ENCODE data around the gene SLC25A31. TPM values are rescaled to one million over a fixed set of nuclear protein-coding genes. Genes with fewer than 3 reads are reported as not detected.

SLC25A31 gene
- total RNA-seq, 1 donor from 2014 or later = not detected

DNA sequence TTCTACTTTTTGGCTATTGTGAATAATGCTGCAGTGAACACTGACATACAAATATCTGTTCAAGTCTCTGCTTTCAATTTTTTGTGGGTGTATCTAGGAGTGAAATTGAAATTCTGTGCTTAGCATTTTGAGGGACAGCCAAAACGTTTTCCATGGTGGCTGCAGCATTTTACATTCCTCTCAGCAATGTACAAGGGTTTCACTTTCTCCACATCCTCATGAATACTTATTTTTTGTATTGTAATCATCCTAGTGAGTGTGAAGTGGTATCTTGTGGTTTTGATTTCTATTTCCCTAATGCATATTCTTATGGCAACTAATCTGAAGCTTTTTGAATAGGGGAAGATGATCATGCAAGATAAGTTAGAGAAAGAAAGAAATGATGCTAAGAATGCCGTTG, 92.2 kb downstream of the SLC25A31 start:
- Mint-ChIP-seq H3K4me3 (no peak overlapping the region), H3K27ac (ENCODE audit: unreplicated experiment) (no peak overlapping the region), H3K36me3 (ENCODE audit: low read depth) (peaks cover 7% of the 10 kb centered on the region), H3K4me1 (no peaks in the 10 kb centered on the region), H3K27me3 (ENCODE audit: low read depth) (no peaks in the 10 kb centered on the region), H3K9me3 (peaks cover 3% of the 10 kb centered on the region)
- no peak for DNase-seq (ENCODE audit: low read depth, low spot score)
- TF ChIP-seq, protein P1, sequence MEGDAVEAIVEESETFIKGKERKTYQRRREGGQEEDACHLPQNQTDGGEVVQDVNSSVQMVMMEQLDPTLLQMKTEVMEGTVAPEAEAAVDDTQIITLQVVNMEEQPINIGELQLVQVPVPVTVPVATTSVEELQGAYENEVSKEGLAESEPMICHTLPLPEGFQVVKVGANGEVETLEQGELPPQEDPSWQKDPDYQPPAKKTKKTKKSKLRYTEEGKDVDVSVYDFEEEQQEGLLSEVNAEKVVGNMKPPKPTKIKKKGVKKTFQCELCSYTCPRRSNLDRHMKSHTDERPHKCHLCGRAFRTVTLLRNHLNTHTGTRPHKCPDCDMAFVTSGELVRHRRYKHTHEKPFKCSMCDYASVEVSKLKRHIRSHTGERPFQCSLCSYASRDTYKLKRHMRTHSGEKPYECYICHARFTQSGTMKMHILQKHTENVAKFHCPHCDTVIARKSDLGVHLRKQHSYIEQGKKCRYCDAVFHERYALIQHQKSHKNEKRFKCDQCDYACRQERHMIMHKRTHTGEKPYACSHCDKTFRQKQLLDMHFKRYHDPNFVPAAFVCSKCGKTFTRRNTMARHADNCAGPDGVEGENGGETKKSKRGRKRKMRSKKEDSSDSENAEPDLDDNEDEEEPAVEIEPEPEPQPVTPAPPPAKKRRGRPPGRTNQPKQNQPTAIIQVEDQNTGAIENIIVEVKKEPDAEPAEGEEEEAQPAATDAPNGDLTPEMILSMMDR (conservative IDR thresholded peaks at IDR 0.05) = no peak

Other genes starting within 250 kb of the SLC25A31 start
- 18.5 and 19.4 TPM in 2 replicates for gene INTU, start 97.4 kb upstream of the SLC25A31 start, total RNA-seq
- 7.7 and 8.2 TPM in 2 replicates for gene HSPA4L, start 51.9 kb downstream of the SLC25A31 start, total RNA-seq
- 49.6 and 54.4 TPM in 2 replicates for gene PLK4, start 150.5 kb downstream of the SLC25A31 start, total RNA-seq
- 17.8 and 19.4 TPM in 2 replicates for gene MFSD8, start 234.8 kb downstream of the SLC25A31 start, total RNA-seq
- gene ABHD18, start 235.0 kb downstream of the SLC25A31 start, total RNA-seq = 10.3 and 10.5 TPM in 2 replicates

All from neural crest cell (in vitro differentiated cells).